SK-N-SH (cell line): Measurements from ENCODE around the gene KANSL3.

Experiments
- CHD2 ChIP-seq: fragments of 150-350 bp; IDR thresholded peaks from 2 replicates; pipeline ENCODE4 v1.6.1; 2018; ENCODE audit warnings: low read length; ENCODE audit not compliant: partially characterized antibody
- EZH2phosphoT487 ChIP-seq: fragments of 200-600 bp; sonication (generic); IDR thresholded peaks from 2 replicates; pipeline ENCODE4 v1.6.1; 2017; ENCODE audit warnings: low read depth, mixed run types, mild to moderate bottlenecking, antibody characterized with exemption, moderate library complexity, borderline replicate concordance
- FOXM1 ChIP-seq: IDR thresholded peaks from 2 replicates; pipeline ENCODE4 v1.4.0; 2012; ENCODE audit warnings: low read depth, mild to moderate bottlenecking
- MXI1 ChIP-seq: IDR thresholded peaks from 2 replicates; pipeline ENCODE4 v1.6.1; 2012; ENCODE audit warnings: mild to moderate bottlenecking, low read depth, low read length, improper control_type of control experiment
- POLR2AphosphoS5 ChIP-seq: IDR thresholded peaks from 2 replicates; pipeline ENCODE4 v1.6.1; 2012; ENCODE audit warnings: low read depth, low read length
- RFX5 ChIP-seq: IDR thresholded peaks from 2 replicates; pipeline ENCODE4 v1.6.1; 2012; ENCODE audit warnings: mild to moderate bottlenecking, improper control_type of control experiment, low read length
- RXRA ChIP-seq: IDR thresholded peaks from 2 replicates; pipeline ENCODE4 v1.4.0; 2012; ENCODE audit warnings: low read depth, mild to moderate bottlenecking, borderline replicate concordance
- TAF1 ChIP-seq: IDR thresholded peaks from 2 replicates; pipeline ENCODE4 v1.6.1; 2012; ENCODE audit warnings: low read depth, mild to moderate bottlenecking, low read length, moderate library complexity, borderline replicate concordance
- TCF12 ChIP-seq: IDR thresholded peaks from 2 replicates; pipeline ENCODE4 v1.4.0; 2012
- YY1 ChIP-seq: IDR thresholded peaks from 2 replicates; pipeline ENCODE4 v1.4.0; 2012; ENCODE audit warnings: low read depth, mild to moderate bottlenecking
- TF ChIP-seq, protein P1 (sequence below): fragments of 200-600 bp; sonication (generic); IDR thresholded peaks from 2 replicates; pipeline ENCODE4 v1.6.1; 2017; ENCODE audit warnings: antibody characterized with exemption, mild to moderate bottlenecking, moderate library complexity
- TF ChIP-seq, protein P2 (sequence below): IDR thresholded peaks from 2 replicates; pipeline ENCODE4 v1.6.1; 2012; ENCODE audit warnings: mild to moderate bottlenecking, low read depth, low read length, moderate library complexity
- TF ChIP-seq, protein P3 (sequence below): IDR thresholded peaks from 2 replicates; pipeline ENCODE4 v1.4.0; 2012; ENCODE audit warnings: low read depth
- TF ChIP-seq, protein P4 (sequence below): IDR thresholded peaks from 2 replicates; pipeline ENCODE4; 2012

DNA sequence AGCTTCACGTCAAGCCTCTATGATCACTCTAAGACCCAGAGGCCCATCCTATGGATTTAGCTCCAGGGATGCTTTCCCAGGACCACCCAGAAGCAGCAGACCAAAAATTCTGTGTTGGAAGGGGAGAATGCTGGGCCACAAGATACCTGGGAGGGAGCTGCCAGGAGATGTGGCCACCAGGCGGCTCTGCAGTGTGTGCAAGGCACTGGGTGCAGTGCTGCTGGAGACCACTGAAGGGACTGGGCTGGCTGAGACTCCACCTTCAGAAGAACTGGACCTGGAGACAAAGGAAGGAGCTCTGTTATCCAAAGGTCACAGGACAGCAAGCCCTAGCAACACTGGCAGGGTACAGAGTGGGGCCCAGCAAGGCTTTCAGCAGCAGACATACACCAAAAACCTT lies 34.0 kb downstream of the KANSL3 start:
- TF ChIP-seq TCF12 (no peak), RXRA (no peak), POLR2AphosphoS5 (no peak), TAF1 (no peak), MXI1 (no peak), RFX5 (no peak), YY1 (no peak), CHD2 (no peak), EZH2phosphoT487 (no peak), FOXM1 (no peak)
- TF ChIP-seq, protein P1, sequence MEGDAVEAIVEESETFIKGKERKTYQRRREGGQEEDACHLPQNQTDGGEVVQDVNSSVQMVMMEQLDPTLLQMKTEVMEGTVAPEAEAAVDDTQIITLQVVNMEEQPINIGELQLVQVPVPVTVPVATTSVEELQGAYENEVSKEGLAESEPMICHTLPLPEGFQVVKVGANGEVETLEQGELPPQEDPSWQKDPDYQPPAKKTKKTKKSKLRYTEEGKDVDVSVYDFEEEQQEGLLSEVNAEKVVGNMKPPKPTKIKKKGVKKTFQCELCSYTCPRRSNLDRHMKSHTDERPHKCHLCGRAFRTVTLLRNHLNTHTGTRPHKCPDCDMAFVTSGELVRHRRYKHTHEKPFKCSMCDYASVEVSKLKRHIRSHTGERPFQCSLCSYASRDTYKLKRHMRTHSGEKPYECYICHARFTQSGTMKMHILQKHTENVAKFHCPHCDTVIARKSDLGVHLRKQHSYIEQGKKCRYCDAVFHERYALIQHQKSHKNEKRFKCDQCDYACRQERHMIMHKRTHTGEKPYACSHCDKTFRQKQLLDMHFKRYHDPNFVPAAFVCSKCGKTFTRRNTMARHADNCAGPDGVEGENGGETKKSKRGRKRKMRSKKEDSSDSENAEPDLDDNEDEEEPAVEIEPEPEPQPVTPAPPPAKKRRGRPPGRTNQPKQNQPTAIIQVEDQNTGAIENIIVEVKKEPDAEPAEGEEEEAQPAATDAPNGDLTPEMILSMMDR: peak; percentile 37
- TF ChIP-seq, protein P2, sequence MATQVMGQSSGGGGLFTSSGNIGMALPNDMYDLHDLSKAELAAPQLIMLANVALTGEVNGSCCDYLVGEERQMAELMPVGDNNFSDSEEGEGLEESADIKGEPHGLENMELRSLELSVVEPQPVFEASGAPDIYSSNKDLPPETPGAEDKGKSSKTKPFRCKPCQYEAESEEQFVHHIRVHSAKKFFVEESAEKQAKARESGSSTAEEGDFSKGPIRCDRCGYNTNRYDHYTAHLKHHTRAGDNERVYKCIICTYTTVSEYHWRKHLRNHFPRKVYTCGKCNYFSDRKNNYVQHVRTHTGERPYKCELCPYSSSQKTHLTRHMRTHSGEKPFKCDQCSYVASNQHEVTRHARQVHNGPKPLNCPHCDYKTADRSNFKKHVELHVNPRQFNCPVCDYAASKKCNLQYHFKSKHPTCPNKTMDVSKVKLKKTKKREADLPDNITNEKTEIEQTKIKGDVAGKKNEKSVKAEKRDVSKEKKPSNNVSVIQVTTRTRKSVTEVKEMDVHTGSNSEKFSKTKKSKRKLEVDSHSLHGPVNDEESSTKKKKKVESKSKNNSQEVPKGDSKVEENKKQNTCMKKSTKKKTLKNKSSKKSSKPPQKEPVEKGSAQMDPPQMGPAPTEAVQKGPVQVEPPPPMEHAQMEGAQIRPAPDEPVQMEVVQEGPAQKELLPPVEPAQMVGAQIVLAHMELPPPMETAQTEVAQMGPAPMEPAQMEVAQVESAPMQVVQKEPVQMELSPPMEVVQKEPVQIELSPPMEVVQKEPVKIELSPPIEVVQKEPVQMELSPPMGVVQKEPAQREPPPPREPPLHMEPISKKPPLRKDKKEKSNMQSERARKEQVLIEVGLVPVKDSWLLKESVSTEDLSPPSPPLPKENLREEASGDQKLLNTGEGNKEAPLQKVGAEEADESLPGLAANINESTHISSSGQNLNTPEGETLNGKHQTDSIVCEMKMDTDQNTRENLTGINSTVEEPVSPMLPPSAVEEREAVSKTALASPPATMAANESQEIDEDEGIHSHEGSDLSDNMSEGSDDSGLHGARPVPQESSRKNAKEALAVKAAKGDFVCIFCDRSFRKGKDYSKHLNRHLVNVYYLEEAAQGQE: no peak
- TF ChIP-seq, protein P3, sequence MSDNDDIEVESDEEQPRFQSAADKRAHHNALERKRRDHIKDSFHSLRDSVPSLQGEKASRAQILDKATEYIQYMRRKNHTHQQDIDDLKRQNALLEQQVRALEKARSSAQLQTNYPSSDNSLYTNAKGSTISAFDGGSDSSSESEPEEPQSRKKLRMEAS: no peak
- TF ChIP-seq, protein P4, sequence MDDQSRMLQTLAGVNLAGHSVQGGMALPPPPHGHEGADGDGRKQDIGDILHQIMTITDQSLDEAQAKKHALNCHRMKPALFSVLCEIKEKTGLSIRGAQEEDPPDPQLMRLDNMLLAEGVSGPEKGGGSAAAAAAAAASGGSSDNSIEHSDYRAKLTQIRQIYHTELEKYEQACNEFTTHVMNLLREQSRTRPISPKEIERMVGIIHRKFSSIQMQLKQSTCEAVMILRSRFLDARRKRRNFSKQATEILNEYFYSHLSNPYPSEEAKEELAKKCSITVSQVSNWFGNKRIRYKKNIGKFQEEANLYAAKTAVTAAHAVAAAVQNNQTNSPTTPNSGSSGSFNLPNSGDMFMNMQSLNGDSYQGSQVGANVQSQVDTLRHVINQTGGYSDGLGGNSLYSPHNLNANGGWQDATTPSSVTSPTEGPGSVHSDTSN: no peak
